GM18498 (cell line): ENCODE data around the gene HEXD.

Experiments used
- ATAC-seq: cut with Tn5 transposase; IDR thresholded peaks from one replicate; pipeline ENCODE4 v1.9.1; 2021; ENCODE audit warnings: mild to moderate bottlenecking, moderate library complexity; ENCODE audit not compliant: unreplicated experiment

Gene HEXD

DNA sequence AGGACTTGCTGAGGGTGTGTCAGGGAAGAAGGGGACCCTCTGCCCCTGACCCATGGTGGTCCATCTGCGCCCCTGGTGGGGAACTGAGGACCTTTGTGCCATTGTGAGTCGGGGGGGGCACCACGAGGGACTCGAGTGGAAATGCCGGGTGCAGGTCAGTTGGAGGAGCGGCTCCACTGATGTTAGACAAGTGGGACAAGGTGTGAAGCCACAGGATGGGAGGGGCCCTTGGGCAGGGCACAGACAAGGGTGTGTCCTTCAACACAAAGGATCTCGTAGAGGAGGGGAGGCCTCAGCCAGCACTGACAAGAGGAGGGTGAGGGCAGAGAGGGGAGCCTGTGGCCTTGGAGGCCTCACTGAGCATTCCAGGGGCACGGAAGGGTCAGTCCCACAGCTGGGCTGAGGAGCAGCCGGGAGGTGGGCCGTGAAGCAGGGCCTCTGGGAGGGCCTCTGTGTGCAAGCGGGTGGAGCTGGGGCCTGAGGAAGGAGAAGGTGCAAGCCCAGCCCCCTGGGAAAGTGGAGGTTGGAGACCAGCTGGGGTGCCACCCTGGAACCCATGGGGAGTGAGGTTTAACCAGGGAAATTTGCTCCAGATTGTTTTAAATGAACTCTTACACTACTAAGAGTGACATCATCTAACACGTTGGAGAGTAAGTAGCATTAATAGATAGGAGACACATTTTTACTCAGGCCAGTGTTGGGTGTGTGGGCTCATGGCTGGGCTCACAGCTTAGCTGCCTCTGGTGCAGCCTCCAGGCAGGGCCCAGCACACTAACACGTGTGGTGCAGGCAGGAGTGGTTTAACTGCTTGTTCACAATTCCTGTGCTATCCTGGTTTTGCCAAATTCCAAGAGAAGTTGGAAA lies 68.3 kb downstream of the HEXD start:
- no peak for ATAC-seq

GRCh38 chr17:82487910-82488309 lies 69.8 kb downstream of the HEXD start:
- ATAC-seq = no peak

GRCh38 chr17:82489117-82489516 lies 71.0 kb downstream of the HEXD start:
- ATAC-seq = no peak

GRCh38 chr17:82489851-82490511 lies 71.8 kb downstream of the HEXD start:
- ATAC-seq = no peak

GRCh38 chr17:82490512-82491195 lies 72.5 kb downstream of the HEXD start:
- ATAC-seq = no peak

- ATAC-seq = no peak
These were observed 73.0 kb downstream of the HEXD start for GRCh38 chr17:82491196-82491530.

- ATAC-seq = no peak
These were observed 73.4 kb downstream of the HEXD start for GRCh38 chr17:82491533-82491932.
